ENCODE results near the gene DTNB.

DTNB gene

GRCh38 chr2:25400576-25401216, 272.7 kb downstream of the DTNB start:
- no peak overlapping the region for H3K27ac ChIP-seq
- TF ChIP-seq CTCF (conservative IDR thresholded peaks at IDR 0.05) (no peak), ZFX (IDR thresholded peaks at IDR 0.05) (no peak)

- H3K27ac ChIP-seq: no peak overlapping the region
- no peak for TF ChIP-seq CTCF (conservative IDR thresholded peaks at IDR 0.05)
- no peak for TF ChIP-seq ZFX (IDR thresholded peaks at IDR 0.05)
Measured at GRCh38 chr2:25400169-25400568, 273.2 kb downstream of the DTNB start.

- no peak overlapping the region for H3K27ac ChIP-seq
- TF ChIP-seq ZFX (IDR thresholded peaks at IDR 0.05) (no peak), CTCF (conservative IDR thresholded peaks at IDR 0.05) (no peak)
Measured at GRCh38 chr2:25398534-25398933, 274.8 kb downstream of the DTNB start.

GRCh38 chr2:25397777-25398176, 275.6 kb downstream of the DTNB start:
- H3K27ac ChIP-seq: no peak overlapping the region

GRCh38 chr2:25389161-25389560, 284.2 kb downstream of the DTNB start:
- TF ChIP-seq ZFX (IDR thresholded peaks at IDR 0.05) (no peak), CTCF (conservative IDR thresholded peaks at IDR 0.05) (no peak)
- no peak overlapping the region for H3K27ac ChIP-seq

More at GRCh38 chr2:25397777-25398176, 275.6 kb downstream of the DTNB start:
- TF ChIP-seq CTCF (conservative IDR thresholded peaks at IDR 0.05) (no peak), ZFX (IDR thresholded peaks at IDR 0.05) (no peak)

GRCh38 chr2:25388491-25388890, 284.9 kb downstream of the DTNB start:
- no peak overlapping the region for H3K27ac ChIP-seq
- TF ChIP-seq CTCF (conservative IDR thresholded peaks at IDR 0.05) (no peak), ZFX (IDR thresholded peaks at IDR 0.05) (no peak)

GRCh38 chr2:25387876-25388449, 285.4 kb downstream of the DTNB start:
- H3K27ac ChIP-seq: no peak overlapping the region
- TF ChIP-seq CTCF (conservative IDR thresholded peaks at IDR 0.05): no peak
- TF ChIP-seq ZFX (IDR thresholded peaks at IDR 0.05): no peak

Measured in C4-2B (cell line).